HG03039 (cell line): Measurements from ENCODE around the gene ANXA5.

Source experiments
- ATAC-seq: cut with Tn5 transposase; IDR thresholded peaks from one replicate; pipeline ENCODE4 v1.9.1; 2021; ENCODE audit warnings: mild to moderate bottlenecking, moderate library complexity; ENCODE audit not compliant: unreplicated experiment

ANXA5 gene

DNA sequence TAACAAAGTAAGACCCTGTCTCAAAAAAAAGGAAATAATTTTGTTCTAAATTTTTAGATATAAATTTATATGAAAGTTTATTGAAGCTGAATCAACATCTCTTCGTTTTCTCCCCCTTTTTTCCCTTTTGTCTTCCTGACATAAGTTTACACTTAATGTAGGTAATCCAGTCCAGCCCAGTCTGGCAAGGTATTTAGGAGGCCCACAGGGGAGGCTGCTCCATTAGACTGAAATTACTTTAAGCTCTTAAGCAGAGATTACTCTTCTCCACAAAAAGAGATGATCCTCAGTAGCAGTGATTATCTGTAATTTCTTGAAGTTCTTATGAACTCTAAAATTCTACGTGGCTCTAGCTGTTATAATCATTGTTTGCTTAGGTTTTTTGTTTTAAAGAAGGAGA, 46.0 kb downstream of the ANXA5 start:
- no peak for ATAC-seq

DNA sequence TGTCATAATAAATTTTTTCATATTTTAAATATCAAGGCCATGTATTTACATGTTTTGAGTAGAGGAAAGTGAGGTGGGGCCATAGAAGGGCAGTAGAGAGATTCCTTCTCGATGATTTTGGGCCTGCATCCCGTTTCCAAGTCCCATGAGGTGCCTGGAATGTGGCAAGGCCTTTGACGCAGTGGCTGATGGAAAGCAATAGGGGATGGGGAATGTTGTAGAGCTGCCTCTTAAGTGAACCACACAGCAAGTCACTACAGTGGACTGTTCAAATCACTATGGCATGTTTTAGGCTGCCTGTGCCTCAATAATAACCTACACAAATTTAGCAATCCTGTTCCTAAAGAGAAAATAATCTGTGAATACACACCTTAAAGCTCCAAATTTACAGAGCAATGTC, 48.3 kb downstream of the ANXA5 start:
- no peak for ATAC-seq

DNA sequence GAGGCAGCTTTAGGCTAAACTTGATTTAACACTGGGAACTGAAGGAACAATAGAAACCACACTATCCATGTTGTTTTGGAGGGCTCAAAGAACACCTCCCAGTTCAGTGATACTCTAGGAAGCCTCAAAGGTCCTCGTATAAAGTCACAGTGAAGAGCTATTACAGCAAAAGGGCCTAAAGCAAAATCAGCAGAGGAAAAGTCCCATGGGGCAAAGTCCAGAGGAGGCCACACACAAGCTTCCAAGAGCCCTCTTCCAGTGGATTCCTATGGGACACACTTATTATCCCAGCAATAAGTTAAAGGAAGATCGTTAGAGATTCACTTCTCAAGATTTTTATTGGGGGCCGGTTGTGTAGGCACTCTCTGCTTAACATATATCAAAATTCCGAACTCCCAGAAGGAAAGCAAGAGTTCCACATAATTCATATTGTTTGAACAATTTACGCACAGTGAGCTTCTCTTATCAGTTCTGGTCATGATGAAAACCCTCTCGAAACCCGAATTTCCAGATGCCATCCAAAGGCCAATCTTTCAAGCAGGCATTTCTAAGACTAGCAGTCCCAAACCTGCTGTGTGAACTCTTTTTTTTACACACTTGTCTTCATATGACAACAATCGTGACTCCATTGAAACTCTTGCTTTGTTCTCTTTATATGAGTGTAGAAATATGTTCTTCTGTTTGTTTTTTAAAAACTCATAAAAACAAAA, 53.7 kb downstream of the ANXA5 start:
- ATAC-seq: no peak

DNA sequence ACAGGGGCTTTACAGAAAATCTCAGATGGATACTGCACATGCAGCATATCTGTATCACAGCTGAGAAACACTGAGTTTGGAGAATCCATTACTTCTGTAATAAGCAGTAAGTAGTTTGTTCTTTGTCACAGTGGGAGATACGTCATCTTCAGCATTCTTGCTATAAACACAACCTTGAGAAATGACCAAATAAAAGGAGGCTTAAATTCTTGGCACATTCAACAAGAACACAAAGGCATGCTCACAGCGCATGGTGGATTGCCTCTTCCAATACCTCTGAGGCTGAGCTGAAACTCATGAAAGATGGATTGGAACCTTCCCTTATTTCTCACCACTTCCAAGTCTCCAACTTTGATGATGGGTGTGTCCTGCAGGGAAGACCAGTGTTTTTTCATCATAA, 54.5 kb downstream of the ANXA5 start:
- ATAC-seq: no peak

DNA sequence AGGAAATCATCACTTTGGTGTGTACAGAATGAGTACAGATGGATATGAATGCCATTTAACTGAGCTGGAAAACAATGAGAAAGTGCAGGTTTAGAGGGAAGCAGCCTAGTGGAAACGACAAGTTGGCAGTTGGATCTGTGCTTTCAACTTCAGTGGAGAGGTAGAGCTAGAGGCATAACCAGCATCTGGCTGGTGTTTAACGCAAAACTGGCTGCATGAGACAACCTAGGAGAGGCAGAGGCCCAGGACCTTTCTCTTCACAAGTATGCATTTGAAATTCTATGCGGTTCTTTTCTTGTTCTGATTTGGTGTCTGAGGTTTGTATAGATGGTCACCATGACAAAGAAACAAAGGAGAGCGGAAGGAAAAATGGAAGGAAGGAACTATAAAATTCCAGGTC, 63.1 kb downstream of the ANXA5 start:
- no peak for ATAC-seq

DNA sequence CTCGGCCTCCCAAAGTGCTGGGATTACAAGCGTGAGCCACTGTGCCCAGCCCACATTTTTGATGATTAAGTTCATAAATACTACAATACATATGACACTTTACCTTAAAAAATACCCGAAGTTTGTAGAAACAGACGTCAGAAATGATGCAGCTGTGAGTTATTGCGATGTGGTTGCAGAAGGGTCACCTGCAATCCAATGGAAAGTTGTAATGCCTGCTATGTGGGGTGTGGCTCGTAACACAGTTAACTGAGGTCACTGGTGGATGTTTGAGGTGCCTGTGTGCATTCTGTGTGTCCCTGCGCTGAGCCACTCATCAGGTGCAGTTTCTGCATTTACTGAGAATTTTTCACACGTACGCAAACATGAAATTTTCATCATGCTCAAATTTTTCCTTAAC, 64.1 kb downstream of the ANXA5 start:
- ATAC-seq: no peak
